Esophagus squamous epithelium (tissue), 5 donors: ENCODE results near the gene PRR35. TPM values are rescaled to one million over a fixed set of nuclear protein-coding genes. Genes with fewer than 3 reads are reported as not detected.

Source experiments
- DNase-seq: peaks from one replicate; lab custom pipeline; 2025; lab: John Stamatoyannopoulos, UW
- H3K27ac ChIP-seq, 4 donors: fragments of 200-600 bp; sonication (generic); one replicate each; pipeline ENCODE4 v1.5.1; 2016 to 2019; ENCODE audit warnings: mild to moderate bottlenecking in 1 of 4
- H3K27me3 ChIP-seq, 4 donors: fragments of 200-600 bp; sonication (generic); 1 replicate in 3 of 4; 2 replicates in 1 of 4; pipeline versions ENCODE4 v1.5.1 to v1.6.0; 2017 to 2021; ENCODE audit warnings: antibody characterized with exemption in 1 of 4
- H3K36me3 ChIP-seq, 3 donors: fragments of 200-600 bp; sonication (generic); one replicate each; pipeline ENCODE4 v1.5.1; 2016 to 2019
- H3K4me1 ChIP-seq, 3 donors: fragments of 200-600 bp; sonication (generic); one replicate each; pipeline ENCODE4 v1.5.1; 2017 to 2019
- H3K4me3 ChIP-seq, 4 donors: fragments of 200-600 bp; sonication (generic); 1 replicate in 3 of 4; 2 replicates in 1 of 4; pipeline ENCODE4 v1.5.1; 2016 to 2019; ENCODE audit warnings: mild to moderate bottlenecking in 2 of 4, moderate library complexity in 1 of 4
- H3K9me3 ChIP-seq, 3 donors: fragments of 200-600 bp; sonication (generic); one replicate each; pipeline ENCODE4 v1.5.1; 2016 to 2019
- CTCF ChIP-seq, 6 experiments: fragments of 450-650 bp in 4 of 6; fragments of 200-600 bp in 2 of 6; sonication (generic) in 2 of 6; IDR thresholded peaks; one replicate each; pipeline ENCODE4 v1.5.1; 2016 to 2019; ENCODE audit warnings: antibody characterized with exemption in 6 of 6, mild to moderate bottlenecking in 4 of 6, moderate library complexity in 4 of 6
- POLR2A ChIP-seq, 4 donors: fragments of 450-650 bp; IDR thresholded peaks; one replicate each; pipeline ENCODE4 v1.6.1; 2017; ENCODE audit warnings: antibody characterized with exemption in 4 of 4, mild to moderate bottlenecking in 4 of 4, moderate library complexity in 3 of 4
- WGBS, 2 donors: methylation state at CpG; one replicate each; pipeline ENCODE4 v1.1.5; 2018; 5-methylcytosine and 5-hydroxymethylcytosine counted together
- intact Hi-C: fragments of 100-400 bp; cut with DNase I; formaldehyde crosslinking; loops from one replicate; pipeline ENCODE4 v1.15.0; 2022
- total RNA-seq, 4 donors: library from RNA; depleted of rRNA; stranded (reverse); fragments of >200 nt; gene quantifications; one replicate each; pipeline ENCODE4 v1.1.0, GENCODE V29; 2016
- donor health status: DM: yes; HTN: yes; CAD: no.

PRR35 gene
- total RNA-seq, 4 donors from 2014 or later = not detected

GRCh38 chr16:565419-566330, 5.5 kb downstream of the PRR35 start:
- no peaks in the 10 kb centered on the region for H3K36me3 ChIP-seq
- H3K27me3 ChIP-seq = peaks cover 8 to 50% (median 12%) of the 10 kb centered on the region in 4 donors
- H3K4me1 ChIP-seq = peaks cover 31 to 59% (median 38%) of the 10 kb centered on the region in 3 donors
- no peaks in the 10 kb centered on the region for H3K9me3 ChIP-seq
- peak overlapping the region in 3 of 4 donors; percentile 7 to 68 (median 54) for H3K27ac ChIP-seq
- no peak for DNase-seq
- TF ChIP-seq CTCF (IDR thresholded peaks at IDR 0.05) = no peak
- TF ChIP-seq POLR2A (IDR thresholded peaks at IDR 0.05) = no peak
- intact Hi-C loops = no loop called here
- no peak overlapping the region for H3K4me3 ChIP-seq
- WGBS, 2 donors = 61 to 80% methylated on average over 1 to 8 of the region's 35 CpGs

- intact Hi-C loops = no loop called here
- DNase-seq = no peak
- Histone ChIP-seq H3K4me1 (peaks cover 31 to 64% (median 40%) of the 10 kb centered on the region in 3 donors), H3K36me3 (no peaks in the 10 kb centered on the region), H3K27me3 (peaks cover 0 to 39% (median 2%) of the 10 kb centered on the region in 4 donors), H3K4me3 (peak within 1 kb of the TSS in 3 of 4 donors; percentile 23 to 47 (median 33)), H3K9me3 (no peaks in the 10 kb centered on the region), H3K27ac (peak within 1 kb of the TSS; percentile 7 to 68 (median 45))
- TF ChIP-seq POLR2A (IDR thresholded peaks at IDR 0.05) = no peak
- TF ChIP-seq CTCF (IDR thresholded peaks at IDR 0.05) = no peak
- WGBS, 2 donors = 25 to 36% methylated on average over 2 to 8 of the region's 26 CpGs
Observed at GRCh38 chr16:566475-567372, 6.5 kb downstream of the PRR35 start, which contains the start of gene NHLRC4. Gene NHLRC4, plus strand, starts transcription at chr16:567005. Its CDS starts 1,043 bp downstream, at chr16:568048.

- H3K4me1 ChIP-seq = peaks cover 31 to 67% (median 40%) of the 10 kb centered on the region in 3 donors
- 83% methylated on average over 1 of the region's 35 CpGs; no CpG with 5 or more reads in 1 of the 2 donors for WGBS, 2 donors
- no peak for DNase-seq
- H3K36me3 ChIP-seq = peaks cover 0 to 8% (median 0%) of the 10 kb centered on the region in 3 donors
- peak overlapping the region in 2 of 4 donors; percentile 33 to 47 for H3K4me3 ChIP-seq
- peak overlapping the region in 3 of 4 donors; percentile 7 to 68 (median 54) for H3K27ac ChIP-seq
- H3K9me3 ChIP-seq = no peaks in the 10 kb centered on the region
- intact Hi-C loops = no loop called here
- H3K27me3 ChIP-seq = peaks cover 0 to 30% (median 0%) of the 10 kb centered on the region in 4 donors
- TF ChIP-seq CTCF (IDR thresholded peaks at IDR 0.05) = no peak
- TF ChIP-seq POLR2A (IDR thresholded peaks at IDR 0.05) = no peak
Observed at GRCh38 chr16:567373-568256, 7.4 kb downstream of the PRR35 start.

GRCh38 chr16:568401-569258, 8.4 kb downstream of the PRR35 start:
- Histone ChIP-seq H3K36me3 (peaks cover 0 to 12% (median 0%) of the 10 kb centered on the region in 3 donors), H3K27ac (peak overlapping the region in 3 of 4 donors; percentile 84 to 86 (median 85)), H3K9me3 (no peaks in the 10 kb centered on the region), H3K4me3 (peak overlapping the region in 3 of 4 donors; percentile 74 to 97 (median 96)), H3K27me3 (peaks cover 0 to 20% (median 0%) of the 10 kb centered on the region in 4 donors), H3K4me1 (peaks cover 31 to 67% (median 40%) of the 10 kb centered on the region in 3 donors)
- no peak for TF ChIP-seq POLR2A (IDR thresholded peaks at IDR 0.05)
- no peak for TF ChIP-seq CTCF (IDR thresholded peaks at IDR 0.05)
- no peak for DNase-seq
- intact Hi-C loops = no loop called here
- 73% methylated on average over 4 of the region's 11 CpGs; no CpG with 5 or more reads in 1 of the 2 donors for WGBS, 2 donors
